Bone marrow (tissue), 2 donors: ENCODE results near the gene ZNF260.

ENCODE experiments used
- DNase-seq, 2 donors: peaks; one replicate each; lab custom pipeline; 2025; lab: John Stamatoyannopoulos, UW

Gene ZNF260

GRCh38 chr19:36489920-36490415, 38.1 kb downstream of the ZNF260 start:
- DNase-seq = no peak

DNA sequence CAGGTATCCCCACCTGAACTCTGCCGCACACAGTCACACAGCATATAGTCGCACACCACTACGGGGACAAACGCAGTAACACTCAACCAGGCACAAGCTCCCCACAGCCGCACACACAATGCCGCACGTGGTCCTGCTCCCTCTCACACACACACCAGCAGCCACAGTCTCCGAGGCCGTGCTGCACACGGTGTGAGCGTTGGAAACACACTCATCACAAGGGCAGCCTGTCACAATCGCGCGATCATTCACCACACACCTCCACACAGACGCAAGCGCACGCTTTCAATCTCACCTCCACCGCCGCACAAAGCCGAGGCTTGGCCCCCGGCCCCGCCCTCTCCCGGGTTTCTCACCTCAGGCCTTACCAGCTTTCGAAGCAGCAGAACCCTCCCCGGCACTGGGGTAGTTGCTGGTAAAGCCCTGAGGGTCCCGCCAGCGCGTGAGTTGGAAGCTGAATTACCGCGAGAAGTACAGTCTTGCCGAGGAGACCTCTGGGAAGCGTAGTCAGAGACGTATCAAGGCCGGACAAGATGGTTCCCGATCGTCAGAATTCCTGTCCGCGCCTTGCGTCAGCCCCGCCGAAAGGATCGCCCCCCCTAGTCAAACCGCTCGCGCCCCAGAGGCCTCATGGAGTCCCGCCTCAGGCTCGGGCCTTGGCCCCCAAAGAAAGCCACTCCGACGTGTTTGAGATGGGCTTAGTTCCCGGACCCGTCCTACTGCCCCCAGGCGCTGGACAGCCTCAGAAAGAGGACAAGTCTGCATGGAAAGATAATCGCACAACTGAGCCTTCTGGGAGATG, 38.8 kb downstream of the ZNF260 start, which contains the start of gene ZNF566:
TSS of gene ZNF566 (minus strand) at position 444 of the 802 bp plus-strand sequence. CDS start 13,004 bp downstream, outside the sequence.
- DNase-seq = peak; percentile 72 to 89

DNA sequence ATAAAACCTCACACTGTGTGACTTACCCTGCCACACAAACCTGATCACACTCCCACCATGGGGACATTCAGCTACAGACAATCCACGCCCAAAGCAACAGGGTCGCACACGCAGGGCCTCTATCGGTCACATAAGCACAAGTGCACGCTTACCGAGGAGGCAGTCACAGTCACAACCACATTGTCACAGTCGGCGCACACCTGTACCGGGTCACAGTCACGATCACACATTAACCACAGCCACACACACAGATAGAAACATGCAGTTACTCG, 39.3 kb downstream of the ZNF260 start:
- no peak for DNase-seq

- DNase-seq = no peak
Observed at GRCh38 chr19:36488118-36488845, 39.8 kb downstream of the ZNF260 start.

DNA sequence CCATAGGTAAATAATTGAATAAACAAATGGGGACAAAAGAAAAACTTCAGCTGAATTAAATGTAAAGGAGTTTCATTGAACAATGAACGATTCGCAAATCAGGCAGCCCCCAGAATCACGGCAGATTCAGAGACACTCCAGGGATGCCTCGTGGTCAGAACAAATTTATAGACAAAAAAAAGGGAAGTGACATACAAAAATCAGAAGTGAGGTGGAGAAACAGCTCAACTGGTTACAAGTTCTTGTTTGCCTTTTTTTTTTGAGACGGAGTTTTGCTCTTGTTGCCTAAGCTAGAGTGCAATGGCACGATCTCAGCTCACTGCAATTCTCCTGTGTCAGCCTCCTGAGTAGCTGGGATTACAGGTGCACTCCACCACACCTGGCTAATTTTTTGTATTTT, 44.4 kb downstream of the ZNF260 start:
- DNase-seq = no peak

DNA sequence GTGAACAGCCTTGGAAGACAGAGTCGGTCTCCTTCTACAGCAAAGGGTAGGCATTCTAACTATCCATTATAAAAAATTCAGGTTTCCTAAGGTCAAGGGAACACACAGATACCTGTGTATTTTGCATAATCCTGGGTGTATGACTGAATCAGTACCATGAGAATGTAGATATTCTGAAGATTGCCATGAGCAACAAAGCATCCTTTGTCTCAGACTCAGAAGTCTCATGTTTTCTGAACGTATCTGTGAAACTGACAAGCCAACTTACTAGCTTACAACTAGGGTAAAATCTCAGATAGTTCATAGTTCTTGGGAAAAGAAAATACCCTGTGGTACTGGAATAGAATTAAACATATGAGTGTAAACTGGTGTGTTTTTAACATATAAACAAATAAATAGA, 45.2 kb downstream of the ZNF260 start:
- no peak for DNase-seq
